GM12874 (cell line): ENCODE measurements around the gene HOXC10.

Source experiments
- TF ChIP-seq, protein P1 (sequence below): IDR thresholded peaks from 2 replicates; pipeline ENCODE4 v1.5.1; 2011; ENCODE audit warnings: low read depth, mild to moderate bottlenecking, control low read depth, low read length, moderate library complexity; ENCODE audit not compliant: insufficient read depth

HOXC10 gene

DNA sequence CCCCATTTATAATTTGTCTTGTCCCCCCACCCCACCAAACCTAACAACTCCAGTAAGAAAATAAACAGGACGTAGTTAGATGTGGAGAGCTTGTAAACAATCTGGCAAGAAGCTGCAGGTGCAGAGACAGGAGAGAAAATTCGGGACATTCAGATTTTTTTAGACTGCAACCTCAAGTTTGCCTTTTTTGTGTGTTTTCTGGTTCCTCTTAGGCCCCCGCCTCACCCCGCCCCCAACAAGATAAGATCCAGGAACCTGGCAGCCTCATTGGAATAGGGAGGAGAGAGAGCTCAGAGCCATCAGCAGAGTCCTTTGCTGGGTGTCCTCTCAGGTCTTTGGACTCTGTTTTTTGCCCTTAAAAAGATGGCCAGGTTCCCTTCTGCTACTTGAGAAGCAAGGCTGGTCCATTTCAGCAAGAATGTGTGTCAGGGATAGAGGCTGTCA is 2.9 kb downstream of the HOXC10 start:
- TF ChIP-seq, protein P1, sequence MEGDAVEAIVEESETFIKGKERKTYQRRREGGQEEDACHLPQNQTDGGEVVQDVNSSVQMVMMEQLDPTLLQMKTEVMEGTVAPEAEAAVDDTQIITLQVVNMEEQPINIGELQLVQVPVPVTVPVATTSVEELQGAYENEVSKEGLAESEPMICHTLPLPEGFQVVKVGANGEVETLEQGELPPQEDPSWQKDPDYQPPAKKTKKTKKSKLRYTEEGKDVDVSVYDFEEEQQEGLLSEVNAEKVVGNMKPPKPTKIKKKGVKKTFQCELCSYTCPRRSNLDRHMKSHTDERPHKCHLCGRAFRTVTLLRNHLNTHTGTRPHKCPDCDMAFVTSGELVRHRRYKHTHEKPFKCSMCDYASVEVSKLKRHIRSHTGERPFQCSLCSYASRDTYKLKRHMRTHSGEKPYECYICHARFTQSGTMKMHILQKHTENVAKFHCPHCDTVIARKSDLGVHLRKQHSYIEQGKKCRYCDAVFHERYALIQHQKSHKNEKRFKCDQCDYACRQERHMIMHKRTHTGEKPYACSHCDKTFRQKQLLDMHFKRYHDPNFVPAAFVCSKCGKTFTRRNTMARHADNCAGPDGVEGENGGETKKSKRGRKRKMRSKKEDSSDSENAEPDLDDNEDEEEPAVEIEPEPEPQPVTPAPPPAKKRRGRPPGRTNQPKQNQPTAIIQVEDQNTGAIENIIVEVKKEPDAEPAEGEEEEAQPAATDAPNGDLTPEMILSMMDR: no peak

DNA sequence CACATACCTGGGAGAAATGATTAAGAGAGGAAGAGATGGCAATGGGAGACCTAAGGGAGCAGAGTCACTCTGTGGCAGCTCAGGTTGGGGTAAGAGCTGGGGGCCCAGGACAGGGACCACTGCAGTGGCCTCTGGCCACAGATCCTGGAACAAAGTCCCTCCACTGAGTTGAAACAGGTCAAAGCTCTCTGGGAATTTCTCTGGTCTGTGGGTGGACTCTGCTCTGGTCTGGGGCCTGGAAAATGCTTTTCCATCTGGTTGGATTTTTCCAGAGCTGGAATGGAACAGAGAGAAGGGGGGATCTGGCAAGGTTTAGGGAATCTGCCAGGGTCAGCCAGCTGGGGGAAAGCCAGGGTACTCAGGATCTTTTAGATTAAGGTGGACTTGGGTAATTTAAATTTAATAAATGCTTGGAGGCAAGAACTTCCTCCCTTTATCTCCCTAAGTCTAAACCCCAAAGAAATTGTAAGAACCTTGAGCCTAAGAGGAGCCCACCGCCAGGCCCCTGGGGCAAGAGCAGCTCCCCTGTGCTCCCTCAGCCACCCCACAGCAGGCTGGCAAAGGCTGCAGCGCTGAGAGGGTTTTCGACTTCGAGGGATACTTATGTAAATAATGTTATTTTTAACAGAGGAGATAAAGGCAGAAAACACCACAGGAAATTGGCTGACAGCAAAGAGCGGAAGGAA is 3.7 kb downstream of the HOXC10 start:
- TF ChIP-seq, protein P1: no peak

DNA sequence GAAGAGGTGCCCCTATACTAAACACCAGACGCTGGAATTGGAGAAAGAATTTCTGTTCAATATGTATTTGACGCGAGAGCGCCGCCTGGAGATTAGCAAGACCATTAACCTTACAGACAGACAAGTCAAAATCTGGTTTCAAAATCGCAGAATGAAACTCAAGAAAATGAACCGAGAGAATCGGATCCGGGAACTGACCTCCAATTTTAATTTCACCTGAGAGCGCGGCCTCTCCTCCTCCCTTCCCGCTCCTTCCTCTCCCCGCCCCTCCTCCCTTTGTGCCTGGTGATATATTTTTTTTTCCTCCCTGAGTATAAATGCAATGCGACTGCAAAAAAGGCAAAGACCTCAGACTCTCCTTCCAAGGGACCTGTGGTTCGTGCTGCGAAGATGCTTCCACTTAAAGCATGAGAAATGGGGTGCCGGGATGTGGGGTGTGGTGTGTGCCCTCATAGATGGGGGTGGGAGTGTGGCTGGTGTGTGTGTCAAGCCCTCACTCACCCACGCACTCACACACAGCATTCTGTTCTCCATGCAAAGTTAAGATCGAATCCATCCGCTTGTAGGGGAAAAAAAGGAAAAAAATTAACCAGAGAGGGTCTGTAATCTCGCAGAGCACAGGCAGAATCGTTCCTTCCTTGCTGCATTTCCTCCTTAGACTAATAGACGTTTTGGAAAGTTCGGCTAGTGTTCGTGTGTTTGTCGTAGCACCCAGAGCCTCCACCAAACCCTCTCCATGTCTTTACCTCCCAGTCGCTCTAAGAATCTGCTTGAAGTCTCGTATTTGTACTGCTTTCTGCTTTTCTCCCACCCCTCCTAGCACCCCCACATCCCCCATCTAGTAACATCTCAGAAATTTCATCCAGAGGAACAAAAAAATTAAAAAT is 4.5 kb downstream of the HOXC10 start:
- TF ChIP-seq, protein P1: peak; percentile 49

DNA sequence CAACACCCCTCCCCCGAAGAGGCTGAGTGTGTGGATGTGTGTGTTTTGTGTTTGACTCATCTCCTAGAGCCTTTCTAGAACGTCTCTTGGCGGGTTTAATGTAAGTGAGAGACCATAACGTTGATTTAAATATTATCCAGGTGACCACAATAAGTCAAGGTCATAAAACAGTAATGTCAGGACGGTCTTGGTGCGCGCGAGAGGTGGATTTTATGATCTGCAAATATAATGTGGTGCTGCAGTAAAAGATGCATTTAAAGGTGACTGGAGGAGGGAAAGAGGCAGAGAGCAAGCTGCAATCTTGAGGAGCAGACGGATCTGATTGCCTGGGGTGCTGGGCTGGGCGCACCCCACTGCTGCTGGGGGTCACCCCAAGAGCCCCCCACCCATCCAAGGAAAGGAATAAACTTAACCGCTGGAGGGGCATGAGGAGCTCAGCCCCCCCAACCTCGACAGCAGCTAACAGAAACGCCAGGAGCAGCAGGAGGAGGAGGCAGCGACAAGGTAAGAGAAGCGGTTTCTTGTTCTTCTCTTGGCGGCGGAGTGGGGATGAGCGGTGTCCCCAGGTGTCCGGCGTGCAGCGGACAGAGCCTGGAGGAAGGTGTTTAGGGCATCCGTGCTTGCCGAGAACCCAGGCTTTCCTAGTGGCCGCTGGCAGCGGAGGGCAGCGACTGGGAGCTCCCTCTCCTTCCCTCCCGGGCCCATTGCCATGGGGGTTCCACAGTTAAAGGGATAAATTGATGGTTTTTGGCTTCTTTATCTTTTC is 5.5 kb downstream of the HOXC10 start:
- TF ChIP-seq, protein P1: no peak

DNA sequence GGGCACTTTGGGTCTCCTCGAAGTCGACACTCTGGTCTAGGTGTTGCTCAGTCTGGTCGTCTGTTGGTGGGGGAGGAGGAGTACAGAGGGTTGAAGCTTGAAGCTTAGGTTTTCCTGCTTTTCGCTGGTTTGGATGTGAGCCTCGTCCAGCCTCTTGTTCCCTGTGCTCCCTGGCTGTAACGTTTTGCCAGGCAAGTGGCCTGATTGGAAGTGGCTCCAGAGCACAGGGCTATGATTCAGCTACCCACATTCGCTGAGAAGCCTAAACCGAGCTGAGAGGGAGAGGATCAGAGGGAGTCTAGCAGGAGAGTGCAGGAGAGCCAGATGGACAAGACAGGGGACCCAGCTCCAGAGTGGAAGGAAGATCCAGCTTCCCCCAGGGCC is 6.1 kb downstream of the HOXC10 start:
- TF ChIP-seq, protein P1: no peak

DNA sequence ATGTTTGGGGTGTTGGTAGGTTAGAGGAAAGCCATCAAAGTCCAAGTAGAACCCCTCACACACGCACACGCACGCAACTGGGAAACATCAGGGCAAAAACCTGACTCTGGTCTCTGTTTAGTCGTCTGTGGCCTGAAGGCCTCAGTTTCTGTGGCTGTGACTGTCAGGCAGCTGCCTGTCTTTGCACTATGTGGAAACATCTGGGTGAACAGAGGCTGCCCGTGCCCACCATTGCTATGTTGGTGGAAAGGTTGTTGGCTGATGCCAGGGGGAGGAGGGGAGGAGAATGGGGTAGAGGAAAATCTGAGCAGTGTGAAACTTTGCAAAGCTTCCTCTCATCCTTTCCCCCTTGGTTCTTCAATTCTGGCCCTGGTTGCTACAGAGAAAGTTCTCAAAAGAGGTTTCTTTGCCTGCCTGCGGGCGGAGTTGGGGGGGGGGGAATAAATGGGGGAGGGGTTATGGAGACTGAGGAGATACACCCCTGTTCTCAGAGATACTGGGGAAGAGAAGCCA is 7.5 kb downstream of the HOXC10 start:
- TF ChIP-seq, protein P1: no peak
